Osteocyte (in vitro differentiated cells): Measurements from ENCODE around the gene RPA1. TPM values are rescaled to one million over a fixed set of nuclear protein-coding genes. Genes with fewer than 3 reads are reported as not detected.

Source experiments
- DNase-seq: peaks from one replicate; pipeline ENCODE4 v3.0.0; 2021; ENCODE audit warnings: mixed read lengths; ENCODE audit not compliant: unreplicated experiment; ENCODE audit errors: extremely low spot score
- H3K27ac Mint-ChIP-seq: one replicate; pipeline ENCODE4 v1.8.0; 2021; ENCODE audit warnings: mild to moderate bottlenecking, mixed read lengths; ENCODE audit not compliant: unreplicated experiment
- H3K27me3 Mint-ChIP-seq: one replicate; pipeline ENCODE4 v1.8.0; 2021; ENCODE audit warnings: mixed read lengths; ENCODE audit not compliant: unreplicated experiment
- H3K36me3 Mint-ChIP-seq: one replicate; pipeline ENCODE4 v1.8.0; 2021; ENCODE audit warnings: mixed read lengths; ENCODE audit not compliant: unreplicated experiment
- H3K4me1 Mint-ChIP-seq: one replicate; pipeline ENCODE4 v1.8.0; 2021; ENCODE audit warnings: mixed read lengths; ENCODE audit not compliant: unreplicated experiment
- H3K4me3 Mint-ChIP-seq: one replicate; pipeline ENCODE4 v1.8.0; 2021; ENCODE audit warnings: mild to moderate bottlenecking, moderate library complexity, mixed read lengths; ENCODE audit not compliant: unreplicated experiment
- H3K9me3 Mint-ChIP-seq: one replicate; pipeline ENCODE4 v1.8.0; 2021; ENCODE audit warnings: mixed read lengths; ENCODE audit not compliant: unreplicated experiment
- CTCF ChIP-seq: fragments of 200-600 bp; sonication (generic); IDR thresholded peaks from 2 replicates; pipeline ENCODE4 v1.5.0; 2021; ENCODE audit warnings: antibody characterized with exemption, mild to moderate bottlenecking, moderate library complexity
- total RNA-seq: library from RNA; stranded (reverse); gene quantifications from 2 replicates; pipeline ENCODE4 v1.2.1, GENCODE V29; 2021

The RPA1 gene
- total RNA-seq, 1 donor from 2014 or later, result 75.3 TPM

- no peak for DNase-seq
These were observed 117.5 kb downstream of the RPA1 start for GRCh38 chr17:1947229-1947742.

GRCh38 chr17:1947743-1948516 is 118.1 kb downstream of the RPA1 start:
- H3K36me3 Mint-ChIP-seq, result no peaks in the 10 kb centered on the region
- no peaks in the 10 kb centered on the region for H3K27me3 Mint-ChIP-seq
- TF ChIP-seq CTCF, result no peak
- DNase-seq, result no peak
- H3K9me3 Mint-ChIP-seq, result no peaks in the 10 kb centered on the region
- H3K27ac Mint-ChIP-seq, result no peak overlapping the region
- H3K4me3 Mint-ChIP-seq, result no peak overlapping the region
- peaks cover 5% of the 10 kb centered on the region for H3K4me1 Mint-ChIP-seq

More at GRCh38 chr17:1947229-1947742, 117.5 kb downstream of the RPA1 start:
- Mint-ChIP-seq H3K4me1 (peaks cover 5% of the 10 kb centered on the region), H3K36me3 (no peaks in the 10 kb centered on the region), H3K4me3 (no peak overlapping the region), H3K27ac (no peak overlapping the region), H3K27me3 (no peaks in the 10 kb centered on the region), H3K9me3 (no peaks in the 10 kb centered on the region)
- no peak for TF ChIP-seq CTCF

GRCh38 chr17:1948517-1948825 is 118.7 kb downstream of the RPA1 start:
- no peak for TF ChIP-seq CTCF
- no peaks in the 10 kb centered on the region for H3K9me3 Mint-ChIP-seq
- no peaks in the 10 kb centered on the region for H3K36me3 Mint-ChIP-seq

More at GRCh38 chr17:1948517-1948825, 118.7 kb downstream of the RPA1 start:
- peaks cover 4% of the 10 kb centered on the region for H3K4me1 Mint-ChIP-seq
- H3K4me3 Mint-ChIP-seq, result no peak overlapping the region
- H3K27ac Mint-ChIP-seq, result no peak overlapping the region
- DNase-seq, result no peak
- H3K27me3 Mint-ChIP-seq, result no peaks in the 10 kb centered on the region

Other genes with a start within 250 kb of the RPA1 start
- gene SLC43A2, start 201.2 kb upstream of the RPA1 start, total RNA-seq, result 4.7 and 7.3 TPM in 2 replicates
- gene SCARF1, start 184.3 kb upstream of the RPA1 start, total RNA-seq, result 0.21 and 0.64 TPM in 2 replicates
- 1.2 and 2.6 TPM in 2 replicates for gene RILP, start 180.1 kb upstream of the RPA1 start, total RNA-seq
- 238 and 262 TPM in 2 replicates for gene PRPF8, start 145.1 kb upstream of the RPA1 start, total RNA-seq
- gene TLCD2, start 119.6 kb upstream of the RPA1 start, total RNA-seq, result 4.2 and 4.7 TPM in 2 replicates
- gene WDR81, start 105.3 kb upstream of the RPA1 start, total RNA-seq, result 30.8 and 33.3 TPM in 2 replicates
- gene SERPINF2, start 87.1 kb upstream of the RPA1 start, total RNA-seq, result 0.38 and 0.50 TPM in 2 replicates
- gene SERPINF1, start 67.9 kb upstream of the RPA1 start, total RNA-seq, result 164 and 175 TPM in 2 replicates
- gene SMYD4, start 103 bp upstream of the RPA1 start, total RNA-seq, result 11.2 and 14.4 TPM in 2 replicates
- 3.7 and 3.8 TPM in 2 replicates for gene RTN4RL1, start 195.3 kb downstream of the RPA1 start, total RNA-seq
- 57.3 and 59.0 TPM in 2 replicates for gene DPH1, start 200.1 kb downstream of the RPA1 start, total RNA-seq
- gene OVCA2, start 212.0 kb downstream of the RPA1 start, total RNA-seq, result 33.2 and 35.9 TPM in 2 replicates
- gene HIC1, start 225.1 kb downstream of the RPA1 start, total RNA-seq, result 3.3 and 3.7 TPM in 2 replicates